Measurements from ENCODE around the gene APOL3.

- TF ChIP-seq, protein P1, sequence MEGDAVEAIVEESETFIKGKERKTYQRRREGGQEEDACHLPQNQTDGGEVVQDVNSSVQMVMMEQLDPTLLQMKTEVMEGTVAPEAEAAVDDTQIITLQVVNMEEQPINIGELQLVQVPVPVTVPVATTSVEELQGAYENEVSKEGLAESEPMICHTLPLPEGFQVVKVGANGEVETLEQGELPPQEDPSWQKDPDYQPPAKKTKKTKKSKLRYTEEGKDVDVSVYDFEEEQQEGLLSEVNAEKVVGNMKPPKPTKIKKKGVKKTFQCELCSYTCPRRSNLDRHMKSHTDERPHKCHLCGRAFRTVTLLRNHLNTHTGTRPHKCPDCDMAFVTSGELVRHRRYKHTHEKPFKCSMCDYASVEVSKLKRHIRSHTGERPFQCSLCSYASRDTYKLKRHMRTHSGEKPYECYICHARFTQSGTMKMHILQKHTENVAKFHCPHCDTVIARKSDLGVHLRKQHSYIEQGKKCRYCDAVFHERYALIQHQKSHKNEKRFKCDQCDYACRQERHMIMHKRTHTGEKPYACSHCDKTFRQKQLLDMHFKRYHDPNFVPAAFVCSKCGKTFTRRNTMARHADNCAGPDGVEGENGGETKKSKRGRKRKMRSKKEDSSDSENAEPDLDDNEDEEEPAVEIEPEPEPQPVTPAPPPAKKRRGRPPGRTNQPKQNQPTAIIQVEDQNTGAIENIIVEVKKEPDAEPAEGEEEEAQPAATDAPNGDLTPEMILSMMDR (IDR thresholded peaks at IDR 0.05): no peak
- no peak for TF ChIP-seq POLR2A (IDR thresholded peaks at IDR 0.05)
These were observed 30.7 kb upstream of the APOL3 start for GRCh38 chr22:36191106-36191836.

All from uterus (tissue), 2 donors.